T-helper 2 cell (primary cell): ENCODE measurements around the gene RAB44.

Source experiments
- DNase-seq, 5 experiments: peaks; one replicate each; pipeline versions ENCODE4 v3.0.0 to v3.0.0-alpha.2; 2012 to 2022

The RAB44 gene

DNA sequence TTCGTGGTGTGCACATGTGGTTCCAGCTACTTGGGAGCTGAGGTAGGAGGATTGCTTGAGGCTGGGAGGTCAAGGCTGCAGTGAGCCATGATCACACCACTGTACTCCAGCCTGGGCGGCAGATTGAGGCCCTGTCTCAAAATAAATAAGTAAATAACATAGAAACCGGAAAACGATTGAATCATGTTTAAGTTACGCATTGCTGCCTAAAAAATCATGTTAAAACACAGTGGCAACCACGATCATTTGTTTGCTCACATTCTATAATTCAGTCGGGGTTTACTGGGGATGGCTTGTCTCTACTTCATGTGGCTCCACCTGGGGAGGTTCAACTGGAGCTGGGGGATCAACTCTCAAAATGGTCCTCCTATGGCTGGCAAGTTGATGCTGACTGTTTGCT lies 27.4 kb upstream of the RAB44 start:
- DNase-seq, result no peak

DNA sequence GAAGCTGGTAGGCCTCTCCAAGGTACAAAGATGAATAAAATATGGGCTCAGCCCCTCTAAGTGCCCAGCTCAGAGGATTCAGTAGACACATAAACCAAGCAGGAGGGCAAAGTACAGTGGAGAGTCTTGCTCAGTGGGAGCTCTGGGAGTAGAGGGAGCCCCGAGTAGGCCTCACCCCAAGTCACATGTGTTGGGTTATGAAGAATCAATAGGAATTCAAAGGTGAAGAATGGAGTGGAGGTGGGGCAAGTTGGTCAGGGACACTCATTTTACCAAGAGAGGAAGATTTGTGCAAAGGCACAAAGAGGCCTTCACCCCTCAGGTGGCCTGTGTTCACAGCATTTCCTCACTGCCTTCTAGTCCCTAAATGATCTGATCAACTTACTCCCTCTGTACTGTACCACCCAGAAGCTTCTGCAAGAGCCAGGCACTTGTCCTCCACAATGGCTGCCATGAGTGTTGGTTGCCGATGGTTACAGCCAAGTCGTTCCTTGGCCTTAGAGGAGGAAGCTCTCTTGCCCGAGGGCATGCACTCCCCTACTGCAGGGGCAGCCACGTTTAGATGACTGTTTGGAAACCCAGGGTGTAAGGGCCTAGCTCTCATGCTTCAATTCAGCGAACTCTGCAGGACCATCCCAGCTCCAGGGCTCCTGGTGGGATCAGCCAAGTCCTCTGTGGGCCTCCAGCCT lies 25.8 kb upstream of the RAB44 start:
- DNase-seq, result no peak

DNA sequence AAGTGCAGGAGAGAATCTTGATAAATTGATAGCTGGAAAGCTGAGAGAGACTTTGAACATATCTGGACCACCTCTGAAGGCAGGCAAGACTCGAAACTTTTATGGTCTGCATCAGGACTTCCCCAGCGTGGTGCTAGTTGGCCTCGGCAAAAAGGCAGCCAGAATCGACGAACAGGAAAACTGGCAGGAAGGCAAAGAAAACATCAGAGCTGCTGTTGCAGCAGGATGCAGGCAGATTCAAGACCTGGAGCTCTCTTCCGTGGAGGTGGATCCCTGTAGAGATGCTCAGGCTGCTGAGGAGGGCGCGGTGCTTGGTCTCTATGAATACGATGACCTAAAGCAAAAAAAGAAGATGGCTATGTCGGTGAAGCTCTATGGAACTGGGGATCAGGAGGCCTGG lies 23.7 kb upstream of the RAB44 start:
- no peak for DNase-seq

DNA sequence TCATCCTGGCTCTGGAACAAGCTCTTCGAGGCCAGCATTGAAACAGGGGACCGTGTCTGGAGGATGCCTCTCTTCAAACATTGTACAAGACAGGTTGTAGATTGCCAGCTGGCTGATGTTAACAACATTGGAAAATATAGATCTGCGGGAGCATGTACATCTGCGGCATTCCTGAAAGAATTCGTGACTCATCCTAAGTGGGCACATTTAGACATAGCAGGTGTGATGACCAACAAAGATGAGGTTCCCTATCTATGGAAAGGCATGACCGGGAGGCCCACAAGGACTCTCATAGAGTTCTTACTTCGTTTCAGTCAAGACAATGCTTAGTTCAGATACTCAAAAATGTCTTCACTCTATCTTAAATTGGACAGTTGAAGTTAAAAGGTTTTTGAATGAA lies 22.7 kb upstream of the RAB44 start:
- no peak for DNase-seq

DNA sequence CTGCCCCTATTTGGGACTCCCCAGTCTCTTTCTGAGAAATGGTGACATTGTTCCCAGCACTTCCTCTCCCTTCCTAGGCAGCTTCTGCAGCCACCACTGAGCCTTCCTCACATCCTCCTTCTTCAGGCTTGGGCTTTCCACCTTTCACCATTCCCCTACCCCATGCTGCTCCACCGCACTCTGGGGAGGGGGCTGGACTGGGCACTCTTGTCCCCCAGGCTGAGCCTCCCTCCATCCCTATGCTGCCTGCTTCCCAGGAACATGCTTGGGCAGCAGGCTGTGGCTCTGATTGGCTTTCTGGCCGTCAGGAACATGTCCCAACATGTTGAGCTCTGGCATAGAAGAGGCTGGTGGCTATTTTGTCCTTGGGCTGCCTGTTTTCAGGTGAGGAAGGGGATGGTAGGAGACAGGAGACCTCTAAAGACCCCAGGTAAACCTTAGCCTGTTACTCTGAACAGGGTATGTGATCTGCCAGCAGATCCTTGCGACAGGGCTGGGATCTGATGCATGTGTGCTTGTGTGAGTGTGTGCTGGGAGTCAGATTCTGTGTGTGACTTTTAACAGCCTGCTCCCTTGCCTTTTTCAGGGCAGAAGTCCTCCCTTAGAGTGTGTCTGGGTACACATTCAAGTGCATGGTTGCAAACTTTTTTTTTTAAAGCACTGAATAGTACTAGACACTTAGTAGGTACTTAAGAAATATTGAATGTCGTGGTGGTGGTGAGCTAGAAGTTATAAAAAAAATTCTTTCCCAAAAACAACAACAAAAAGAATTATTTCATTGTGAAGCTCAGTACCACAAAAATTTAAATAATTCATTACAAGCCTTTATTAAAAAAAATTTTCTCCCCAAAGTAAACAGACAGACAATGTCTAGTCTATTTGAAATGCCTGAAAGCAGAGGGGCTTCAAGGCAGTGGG lies 21.2 kb upstream of the RAB44 start:
- peak in 1 of 5 experiments; percentile 15 for DNase-seq

DNA sequence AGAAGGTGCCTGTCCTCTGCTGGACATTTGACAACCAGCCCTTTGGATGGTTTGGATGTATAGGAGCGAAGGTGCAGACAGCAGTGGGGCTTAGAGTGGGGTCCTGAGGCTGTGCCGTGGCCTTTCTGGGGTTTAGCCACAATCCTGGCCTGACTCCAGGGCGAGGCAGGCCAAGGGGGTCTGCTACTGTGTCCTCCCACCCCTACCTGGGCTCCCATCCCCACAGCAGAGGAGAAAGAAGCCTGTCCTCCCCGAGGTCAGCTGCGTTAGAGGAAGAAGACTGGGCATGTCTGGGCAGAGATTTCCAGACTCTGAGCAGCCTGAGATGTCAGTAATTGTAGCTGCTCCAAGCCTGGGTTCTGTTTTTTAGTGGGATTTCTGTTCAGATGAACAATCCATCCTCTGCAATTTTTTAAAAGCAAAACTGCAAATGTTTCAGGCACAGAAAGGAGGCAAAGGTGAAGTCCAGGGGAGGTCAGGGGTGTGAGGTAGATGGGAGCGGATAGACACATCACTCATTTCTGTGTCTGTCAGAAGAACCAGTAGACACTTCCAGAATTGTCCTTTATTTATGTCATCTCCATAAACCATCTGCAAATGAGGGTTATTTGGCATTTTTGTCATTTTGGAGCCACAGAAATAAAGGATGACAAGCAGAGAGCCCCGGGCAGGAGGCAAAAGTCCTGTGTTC lies 20.4 kb upstream of the RAB44 start:
- no peak for DNase-seq

DNA sequence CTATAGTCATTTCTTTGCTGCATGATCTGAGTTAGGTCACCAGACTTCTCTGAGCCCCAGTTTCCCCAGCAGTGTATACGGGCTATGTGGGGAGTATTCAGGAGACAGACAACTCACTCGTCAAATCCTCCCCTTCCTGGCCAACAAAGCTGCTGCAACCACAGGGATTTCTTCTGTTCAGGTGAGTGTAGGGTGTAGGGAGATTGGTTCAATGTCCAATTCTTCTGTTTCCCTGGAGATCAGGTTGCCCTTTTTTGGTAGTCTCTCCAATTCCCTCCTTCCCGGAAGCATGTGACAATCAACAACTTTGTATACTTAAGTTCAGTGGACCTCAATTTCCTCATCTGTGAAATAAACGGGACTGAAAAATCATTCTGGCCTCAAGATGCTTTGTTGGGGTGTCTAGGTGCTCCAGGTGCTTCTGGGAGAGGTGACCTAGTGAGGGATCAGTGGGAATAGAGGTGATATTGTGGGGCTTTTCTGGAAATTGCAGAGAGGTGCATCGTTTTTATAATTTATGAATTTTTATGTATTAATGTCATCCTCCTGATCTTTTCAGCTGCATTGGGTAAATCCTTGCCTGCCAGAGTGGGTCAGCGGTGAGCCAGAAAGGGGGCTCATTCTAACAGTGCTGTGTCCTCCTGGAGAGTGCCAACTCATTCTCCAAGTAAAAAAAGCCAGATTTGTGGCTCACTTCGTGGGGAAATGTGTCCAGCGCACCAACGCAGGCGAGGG lies 19.7 kb upstream of the RAB44 start:
- DNase-seq, result peak in 1 of 5 experiments; percentile 13

DNA sequence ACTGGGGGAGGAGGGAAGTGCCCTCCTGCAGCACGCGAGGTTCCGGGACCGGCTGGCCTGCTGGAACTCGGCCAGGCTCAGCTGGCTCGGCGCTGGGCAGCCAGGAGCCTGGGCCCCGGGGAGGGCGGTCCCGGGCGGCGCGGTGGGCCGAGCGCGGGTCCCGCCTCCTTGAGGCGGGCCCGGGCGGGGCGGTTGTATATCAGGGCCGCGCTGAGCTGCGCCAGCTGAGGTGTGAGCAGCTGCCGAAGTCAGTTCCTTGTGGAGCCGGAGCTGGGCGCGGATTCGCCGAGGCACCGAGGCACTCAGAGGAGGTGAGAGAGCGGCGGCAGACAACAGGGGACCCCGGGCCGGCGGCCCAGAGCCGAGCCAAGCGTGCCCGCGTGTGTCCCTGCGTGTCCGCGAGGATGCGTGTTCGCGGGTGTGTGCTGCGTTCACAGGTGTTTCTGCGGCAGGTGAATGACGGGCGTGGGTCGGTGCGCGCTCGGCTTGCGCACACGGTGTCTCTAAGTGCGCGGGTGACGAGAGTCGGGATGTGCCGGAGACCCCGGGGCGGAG lies 19.1 kb upstream of the RAB44 start, which contains the start of gene CDKN1A:
Gene CDKN1A, plus strand, starts transcription at position 227 of the 555 bp plus-strand sequence. CDS start 5,388 bp downstream, outside the sequence.
- DNase-seq, result peak; percentile 60 to 81 (median 67)

DNA sequence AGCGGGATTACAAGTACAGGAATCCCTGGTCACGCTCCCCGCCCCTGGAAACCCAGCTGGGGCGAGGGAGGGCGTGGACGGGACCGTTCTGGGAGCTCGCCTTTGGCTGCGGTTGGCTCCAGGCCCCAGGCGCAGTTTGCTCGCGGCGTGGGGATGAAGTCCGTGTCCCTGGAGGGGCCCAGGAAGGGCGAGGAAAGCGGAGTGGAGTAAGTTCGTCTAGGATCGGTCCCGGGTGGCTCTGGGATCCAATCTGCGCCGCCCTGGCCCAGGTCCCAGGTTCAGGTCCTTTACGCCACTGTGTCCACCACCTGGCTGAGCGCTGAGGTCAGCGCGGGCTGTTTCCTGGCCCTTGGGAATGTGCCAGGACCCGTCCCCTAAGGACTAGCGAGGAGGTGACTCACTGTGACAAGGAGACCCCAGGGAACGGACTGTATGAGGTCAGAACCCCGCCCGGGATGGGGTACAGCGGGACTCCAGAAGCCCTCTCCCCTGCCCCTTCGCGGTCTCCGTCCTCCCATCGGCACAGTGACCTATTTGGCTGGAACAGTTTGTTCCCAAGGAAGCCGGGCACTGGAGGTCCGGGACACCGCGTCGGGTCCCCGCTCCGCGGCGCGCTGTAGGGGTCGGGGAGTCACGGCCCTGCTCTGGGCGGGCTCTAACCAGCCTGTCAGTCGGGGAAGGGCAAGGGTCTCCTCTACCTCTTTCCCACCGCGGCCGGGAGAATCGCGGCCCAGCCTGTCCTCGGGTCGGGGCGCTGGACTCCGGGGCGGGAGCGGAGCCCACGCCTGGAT lies 18.4 kb upstream of the RAB44 start:
- DNase-seq, result peak in 2 of 5 experiments; percentile 18 to 23

DNA sequence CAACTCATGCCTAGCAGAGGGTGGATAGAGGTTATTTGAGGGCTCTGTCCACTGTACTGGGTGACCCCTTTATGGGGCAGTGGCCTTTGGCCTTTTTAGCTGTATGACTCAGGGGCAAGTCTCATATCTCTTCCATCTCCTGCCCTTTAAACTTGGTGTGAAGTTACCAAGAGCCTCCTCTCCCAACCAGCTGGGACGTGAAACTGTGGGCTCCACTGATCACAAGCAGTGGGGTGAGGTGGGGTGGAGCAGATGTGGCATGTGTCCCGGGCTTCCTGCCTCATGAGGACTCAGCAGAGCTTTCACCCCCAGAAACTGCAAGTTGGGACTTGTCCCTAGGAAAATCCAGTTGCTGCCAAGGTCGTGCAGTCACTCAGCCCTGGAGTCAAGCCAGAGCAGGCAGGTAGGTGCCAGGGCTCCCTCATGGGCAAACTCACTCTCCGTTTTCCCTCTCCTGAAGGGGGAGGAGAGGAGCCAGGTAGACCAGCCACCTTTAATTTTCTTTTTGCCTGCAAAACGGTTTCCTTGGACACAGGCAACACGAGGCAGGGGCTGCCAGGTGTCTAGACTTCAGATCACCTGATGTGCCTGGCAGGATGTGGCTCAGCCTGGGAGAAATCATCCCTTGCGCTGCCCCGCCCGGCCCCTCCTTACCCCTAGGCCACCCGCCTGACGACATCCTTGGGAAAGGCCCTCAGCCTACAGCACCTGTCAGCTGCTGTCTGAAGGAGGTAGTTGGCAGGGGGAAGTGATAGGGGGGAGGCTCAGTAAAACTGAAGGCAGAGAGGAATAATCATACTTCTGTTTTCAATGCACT lies 15.1 kb upstream of the RAB44 start:
- DNase-seq, result peak; percentile 45 to 77 (median 62)

DNA sequence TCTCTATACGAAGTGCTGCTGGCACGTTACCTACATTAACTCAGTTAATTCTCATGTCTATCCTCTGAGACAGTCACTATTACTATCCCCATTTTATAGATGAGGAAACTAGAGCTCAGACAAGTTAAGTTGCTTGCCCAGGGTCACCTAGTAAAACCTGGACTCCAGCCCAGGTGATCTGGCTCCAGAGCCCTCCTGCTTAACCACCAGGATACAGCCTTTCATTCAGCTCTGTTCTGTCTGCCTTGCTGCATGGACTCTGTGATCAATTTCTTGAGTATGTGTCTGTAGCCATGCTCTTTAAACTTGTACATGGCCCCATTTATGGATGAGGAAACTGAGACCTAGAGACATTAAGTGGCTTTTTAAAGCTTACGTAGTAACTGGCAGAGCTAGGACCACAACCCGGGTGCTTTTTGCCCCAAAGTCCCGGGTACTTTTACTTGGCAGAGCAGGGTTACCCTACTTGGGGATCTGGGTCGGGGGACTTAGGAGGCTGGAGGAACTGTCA lies 14.4 kb upstream of the RAB44 start:
- DNase-seq, result no peak

DNA sequence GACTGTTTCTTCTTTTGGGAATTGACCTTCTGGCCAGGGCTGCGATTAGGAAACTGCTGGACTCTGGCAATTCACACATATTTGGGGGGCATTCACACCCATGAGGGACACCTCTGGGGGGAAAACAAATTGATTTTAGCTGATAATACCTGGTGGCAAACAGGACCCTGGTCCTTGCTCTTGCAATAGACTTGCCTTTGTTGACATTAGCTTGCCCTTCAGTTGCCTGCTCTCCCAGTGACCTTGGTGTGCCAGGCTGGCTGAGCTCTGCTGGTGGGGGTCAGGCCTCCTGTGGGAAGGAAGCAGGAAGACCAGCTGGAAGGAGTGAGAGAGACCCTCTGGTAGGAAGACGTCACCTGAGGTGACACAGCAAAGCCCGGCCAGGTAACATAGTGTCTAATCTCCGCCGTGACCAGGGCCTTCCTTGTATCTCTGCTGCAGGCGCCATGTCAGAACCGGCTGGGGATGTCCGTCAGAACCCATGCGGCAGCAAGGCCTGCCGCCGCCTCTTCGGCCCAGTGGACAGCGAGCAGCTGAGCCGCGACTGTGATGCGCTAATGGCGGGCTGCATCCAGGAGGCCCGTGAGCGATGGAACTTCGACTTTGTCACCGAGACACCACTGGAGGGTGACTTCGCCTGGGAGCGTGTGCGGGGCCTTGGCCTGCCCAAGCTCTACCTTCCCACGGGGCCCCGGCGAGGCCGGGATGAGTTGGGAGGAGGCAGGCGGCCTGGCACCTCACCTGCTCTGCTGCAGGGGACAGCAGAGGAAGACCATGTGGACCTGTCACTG lies 13.8 kb upstream of the RAB44 start:
- DNase-seq, result no peak

DNA sequence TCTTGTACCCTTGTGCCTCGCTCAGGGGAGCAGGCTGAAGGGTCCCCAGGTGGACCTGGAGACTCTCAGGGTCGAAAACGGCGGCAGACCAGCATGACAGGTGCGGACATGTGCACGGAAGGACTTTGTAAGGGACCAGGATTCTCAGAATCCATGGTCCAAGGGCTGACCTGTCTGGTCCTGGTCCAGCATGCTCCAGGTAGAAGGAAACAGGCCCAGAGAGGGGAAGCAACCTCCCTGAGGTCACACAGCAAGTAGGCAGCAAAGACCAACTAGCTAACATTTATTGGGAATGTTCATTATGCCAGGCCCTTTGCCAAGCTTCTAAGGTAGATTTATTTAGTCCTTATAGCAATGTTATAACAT lies 13.2 kb upstream of the RAB44 start:
- no peak for DNase-seq

DNA sequence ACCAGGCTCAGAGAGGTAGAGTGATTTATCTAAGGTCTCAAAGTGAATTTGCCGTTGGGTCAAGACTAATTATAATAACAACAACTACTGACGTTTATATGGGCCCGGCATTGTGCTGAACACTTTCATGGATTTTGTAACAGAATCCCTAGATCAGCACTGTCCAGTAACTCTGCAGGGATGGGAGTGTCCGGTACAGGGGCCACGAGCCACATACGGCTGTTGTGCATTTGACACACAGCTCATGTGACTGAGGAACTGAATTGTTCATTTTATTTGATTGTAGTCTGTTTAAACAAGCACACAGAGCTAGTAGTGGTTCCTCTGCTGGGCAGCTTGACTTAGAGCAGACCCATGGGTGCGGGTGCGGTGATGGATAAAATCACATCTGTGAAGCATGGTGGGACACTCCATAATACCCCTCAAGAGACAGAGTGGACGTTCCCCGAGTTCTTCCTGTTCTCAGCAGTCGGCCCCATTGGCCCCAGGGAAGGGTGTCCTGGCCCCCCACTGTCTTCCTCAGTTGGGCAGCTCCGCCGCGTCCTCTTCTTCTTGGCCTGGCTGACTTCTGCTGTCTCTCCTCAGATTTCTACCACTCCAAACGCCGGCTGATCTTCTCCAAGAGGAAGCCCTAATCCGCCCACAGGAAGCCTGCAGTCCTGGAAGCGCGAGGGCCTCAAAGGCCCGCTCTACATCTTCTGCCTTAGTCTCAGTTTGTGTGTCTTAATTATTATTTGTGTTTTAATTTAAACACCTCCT lies 12.3 kb upstream of the RAB44 start:
- no peak for DNase-seq

DNA sequence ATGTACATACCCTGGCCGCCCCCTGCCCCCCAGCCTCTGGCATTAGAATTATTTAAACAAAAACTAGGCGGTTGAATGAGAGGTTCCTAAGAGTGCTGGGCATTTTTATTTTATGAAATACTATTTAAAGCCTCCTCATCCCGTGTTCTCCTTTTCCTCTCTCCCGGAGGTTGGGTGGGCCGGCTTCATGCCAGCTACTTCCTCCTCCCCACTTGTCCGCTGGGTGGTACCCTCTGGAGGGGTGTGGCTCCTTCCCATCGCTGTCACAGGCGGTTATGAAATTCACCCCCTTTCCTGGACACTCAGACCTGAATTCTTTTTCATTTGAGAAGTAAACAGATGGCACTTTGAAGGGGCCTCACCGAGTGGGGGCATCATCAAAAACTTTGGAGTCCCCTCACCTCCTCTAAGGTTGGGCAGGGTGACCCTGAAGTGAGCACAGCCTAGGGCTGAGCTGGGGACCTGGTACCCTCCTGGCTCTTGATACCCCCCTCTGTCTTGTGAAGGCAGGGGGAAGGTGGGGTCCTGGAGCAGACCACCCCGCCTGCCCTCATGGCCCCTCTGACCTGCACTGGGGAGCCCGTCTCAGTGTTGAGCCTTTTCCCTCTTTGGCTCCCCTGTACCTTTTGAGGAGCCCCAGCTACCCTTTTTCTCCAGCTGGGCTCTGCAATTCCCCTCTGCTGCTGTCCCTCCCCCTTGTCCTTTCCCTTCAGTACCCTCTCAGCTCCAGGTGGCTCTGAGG lies 11.5 kb upstream of the RAB44 start:
- no peak for DNase-seq

DNA sequence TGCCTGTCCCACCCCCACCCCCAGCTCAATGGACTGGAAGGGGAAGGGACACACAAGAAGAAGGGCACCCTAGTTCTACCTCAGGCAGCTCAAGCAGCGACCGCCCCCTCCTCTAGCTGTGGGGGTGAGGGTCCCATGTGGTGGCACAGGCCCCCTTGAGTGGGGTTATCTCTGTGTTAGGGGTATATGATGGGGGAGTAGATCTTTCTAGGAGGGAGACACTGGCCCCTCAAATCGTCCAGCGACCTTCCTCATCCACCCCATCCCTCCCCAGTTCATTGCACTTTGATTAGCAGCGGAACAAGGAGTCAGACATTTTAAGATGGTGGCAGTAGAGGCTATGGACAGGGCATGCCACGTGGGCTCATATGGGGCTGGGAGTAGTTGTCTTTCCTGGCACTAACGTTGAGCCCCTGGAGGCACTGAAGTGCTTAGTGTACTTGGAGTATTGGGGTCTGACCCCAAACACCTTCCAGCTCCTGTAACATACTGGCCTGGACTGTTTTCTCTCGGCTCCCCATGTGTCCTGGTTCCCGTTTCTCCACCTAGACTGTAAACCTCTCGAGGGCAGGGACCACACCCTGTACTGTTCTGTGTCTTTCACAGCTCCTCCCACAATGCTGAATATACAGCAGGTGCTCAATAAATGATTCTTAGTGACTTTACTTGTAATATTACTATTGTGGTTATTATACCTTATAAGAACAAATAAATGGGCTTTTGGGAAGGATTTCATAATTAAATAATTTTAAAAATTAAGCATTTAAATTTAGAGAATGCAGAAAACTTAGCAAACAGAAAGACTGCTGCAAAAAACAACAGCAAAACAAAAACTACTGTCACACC lies 10.7 kb upstream of the RAB44 start:
- no peak for DNase-seq
